A673 (cell line): ENCODE data around the gene NAGA. TPM values are rescaled to one million over a fixed set of nuclear protein-coding genes. Genes with fewer than 3 reads are reported as not detected.
A peak's percentile ranks its signal among the peaks of the same experiment; 100 is the strongest.

Source experiments
- BruUV-seq: library from RNA; stranded (reverse); fragments of 400-500 nt; replicated peaks from 2 replicates; lab custom pipeline; 2021; lab: Mats Ljungman, UMichigan
- CTCF ChIA-PET: fragments of 300-600 bp; sonication (Branson Sonifier 250); formaldehyde crosslinking; loops from one replicate; lab custom pipeline; 2022; ENCODE audit warnings: antibody characterized with exemption; lab: Charles Lee
- POLR2A ChIA-PET: fragments of 300-600 bp; sonication (Branson Sonifier 250); formaldehyde crosslinking; loops from one replicate; lab custom pipeline; 2022; ENCODE audit warnings: antibody characterized with exemption; ENCODE audit not compliant: low non-redundant PET; lab: Charles Lee
- DNase-seq: peaks from one replicate; pipeline ENCODE4 v3.0.0-alpha.2; 2015; ENCODE audit warnings: low spot score
- H3K27ac ChIP-seq: fragments of 200-600 bp; sonication (generic); 2 replicates; pipeline ENCODE4 v1.5.1; 2016; ENCODE audit warnings: mixed run types, low read depth, mild to moderate bottlenecking, mixed read lengths, antibody characterized with exemption, low read length; ENCODE audit not compliant: poor library complexity, severe bottlenecking
- H3K27me3 ChIP-seq: fragments of 200-600 bp; sonication (generic); replicated peaks from 2 replicates; pipeline ENCODE4 v1.6.1; 2017; ENCODE audit warnings: mixed run types, low read depth, mild to moderate bottlenecking, mixed read lengths, antibody characterized with exemption, low read length; ENCODE audit not compliant: insufficient read depth, poor library complexity
- H3K36me3 ChIP-seq: fragments of 200-600 bp; sonication (generic); 2 replicates; pipeline ENCODE4 v1.6.1; 2016; ENCODE audit warnings: mixed run types, mild to moderate bottlenecking, mixed read lengths, antibody characterized with exemption, low read length; ENCODE audit not compliant: insufficient read depth, poor library complexity, severe bottlenecking
- H3K4me1 ChIP-seq: fragments of 200-600 bp; sonication (generic); 2 replicates; pipeline ENCODE4 v1.6.1; 2017; ENCODE audit warnings: mixed run types, mild to moderate bottlenecking, mixed read lengths, antibody characterized with exemption, low read length; ENCODE audit not compliant: insufficient read depth, poor library complexity, severe bottlenecking
- H3K4me3 ChIP-seq: fragments of 200-600 bp; sonication (generic); 2 replicates; pipeline ENCODE4 v1.5.1; 2016; ENCODE audit warnings: low read depth, mixed run types, mild to moderate bottlenecking, mixed read lengths, low read length; ENCODE audit not compliant: poor library complexity, severe bottlenecking
- H3K9me3 ChIP-seq: fragments of 200-600 bp; sonication (generic); 2 replicates; pipeline ENCODE4 v1.6.1; 2016; ENCODE audit warnings: mixed run types, low read depth, mild to moderate bottlenecking, mixed read lengths, antibody characterized with exemption, low read length; ENCODE audit not compliant: poor library complexity, severe bottlenecking
- CTCF ChIP-seq: fragments of 300-800, 200-600 bp; sonication (generic); conservative IDR thresholded peaks from 2 replicates; pipeline ENCODE4 v1.5.1; 2017; ENCODE audit warnings: low read depth, mild to moderate bottlenecking, antibody characterized with exemption, low read length, moderate library complexity, mixed read lengths
- EZH2 ChIP-seq: fragments of 200-600 bp; sonication (generic); IDR thresholded peaks from 2 replicates; pipeline ENCODE4 v1.6.1; 2017; ENCODE audit warnings: borderline replicate concordance, low read depth, mild to moderate bottlenecking, mixed read lengths, antibody characterized with exemption, low read length; ENCODE audit not compliant: poor library complexity, severe bottlenecking
- intact Hi-C: fragments of 100-400 bp; cut with micrococcal nuclease; formaldehyde crosslinking; loops from one replicate; pipeline ENCODE4 v1.10.0; 2022; ENCODE audit not compliant: unreplicated experiment
- total RNA-seq: library from RNA; stranded (reverse); gene quantifications from 2 replicates; pipeline ENCODE4 v1.2.3, GENCODE V29; 2021

The NAGA gene
- total RNA-seq, 1 experiment from 2014 or later: 17.7 TPM

- Histone ChIP-seq H3K36me3 (peaks cover 28% of the 10 kb centered on the region), H3K4me3 (peak within 1 kb of the TSS; percentile 74), H3K4me1 (peaks cover 15% of the 10 kb centered on the region), H3K27ac (peak within 1 kb of the TSS; percentile 97), H3K27me3 (no peaks in the 10 kb centered on the region), H3K9me3 (peaks cover 8% of the 10 kb centered on the region)
- no TSS peak for BruUV-seq
- peak; percentile 100 for DNase-seq
- TF ChIP-seq CTCF (peak; percentile 92), EZH2 (no peak)
- POLR2A ChIA-PET: interaction anchor here (0.6 to 0.8 kb wide), 2 partner anchors 353 to 499 kb away, joined by 3 to 8 read pairs; no protein-coding TSS in a partner anchor
- CTCF ChIA-PET: interaction anchor here (0.7 to 2.2 kb wide), 7 partner anchors 13 to 353 kb away, joined by 3 to 20 read pairs (median 3); partner anchors contain the start of genes CENPM and NAGA
- intact Hi-C loops: loop anchor here (1.0 to 2.0 kb wide), 3 partner anchors 21 to 354 kb away; partner anchors contain the start of gene NAGA
These were observed 20.2 kb upstream of the NAGA start, which contains the start of gene NDUFA6 for GRCh38 chr22:42090596-42091454. TSS of gene NDUFA6 (minus strand) at chr22:42090772. CDS start at chr22:42090744, 28 bp downstream.

- BruUV-seq: no TSS peak
- no peak overlapping the region for H3K27ac ChIP-seq
- TF ChIP-seq CTCF (no peak), EZH2 (no peak)
- DNase-seq: no peak
- intact Hi-C loops: no loop called here
- no peak overlapping the region for H3K4me3 ChIP-seq
- H3K36me3 ChIP-seq: peaks cover 61% of the 10 kb centered on the region
- POLR2A ChIA-PET: no interaction called here
- CTCF ChIA-PET: no interaction called here
- H3K27me3 ChIP-seq: no peaks in the 10 kb centered on the region
- H3K4me1 ChIP-seq: no peaks in the 10 kb centered on the region
- peaks cover 8% of the 10 kb centered on the region for H3K9me3 ChIP-seq
These were observed 15.4 kb upstream of the NAGA start for GRCh38 chr22:42086051-42086450.

GRCh38 chr22:42084874-42085273 is 14.3 kb upstream of the NAGA start:
- CTCF ChIA-PET: interaction anchor here (0.6 kb wide), 1 partner anchor 359 kb away, joined by 3 read pairs; no protein-coding TSS in a partner anchor
- no peak overlapping the region for H3K4me3 ChIP-seq
- intact Hi-C loops: no loop called here
- no TSS peak for BruUV-seq
- H3K27ac ChIP-seq: no peak overlapping the region
- TF ChIP-seq CTCF (no peak), EZH2 (no peak)
- no peak for DNase-seq
- H3K9me3 ChIP-seq: peaks cover 8% of the 10 kb centered on the region
- POLR2A ChIA-PET: no interaction called here
- H3K36me3 ChIP-seq: peaks cover 61% of the 10 kb centered on the region
- no peaks in the 10 kb centered on the region for H3K27me3 ChIP-seq
- H3K4me1 ChIP-seq: peaks cover 7% of the 10 kb centered on the region
